Neural progenitor cell (in vitro differentiated cells): ENCODE data around the gene VAV1.

Source experiments
- EZH2phosphoT487 ChIP-seq: fragments of 200-600 bp; sonication (generic); IDR thresholded peaks from 2 replicates; pipeline ENCODE4 v1.6.1; 2017; ENCODE audit warnings: antibody characterized with exemption
- TF ChIP-seq, protein P1 (sequence below): fragments of 200-600 bp; sonication (generic); IDR thresholded peaks from 2 replicates; pipeline ENCODE4 v1.5.1; 2017; ENCODE audit warnings: antibody characterized with exemption, mild to moderate bottlenecking

DNA sequence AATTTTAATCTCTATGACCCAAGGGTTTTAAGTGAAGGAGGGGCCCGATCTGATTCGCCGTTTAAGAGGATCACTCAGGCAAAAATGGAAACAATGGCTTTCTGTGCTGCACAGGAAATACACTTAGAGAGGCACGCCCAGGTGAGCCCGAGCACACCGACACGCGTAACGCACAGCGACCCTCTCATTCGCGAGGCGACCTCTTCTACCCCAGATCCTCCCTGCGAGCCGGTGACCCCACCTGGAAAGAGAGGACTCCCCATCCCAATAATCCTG, 5.5 kb upstream of the VAV1 start:
- TF ChIP-seq, protein P1, sequence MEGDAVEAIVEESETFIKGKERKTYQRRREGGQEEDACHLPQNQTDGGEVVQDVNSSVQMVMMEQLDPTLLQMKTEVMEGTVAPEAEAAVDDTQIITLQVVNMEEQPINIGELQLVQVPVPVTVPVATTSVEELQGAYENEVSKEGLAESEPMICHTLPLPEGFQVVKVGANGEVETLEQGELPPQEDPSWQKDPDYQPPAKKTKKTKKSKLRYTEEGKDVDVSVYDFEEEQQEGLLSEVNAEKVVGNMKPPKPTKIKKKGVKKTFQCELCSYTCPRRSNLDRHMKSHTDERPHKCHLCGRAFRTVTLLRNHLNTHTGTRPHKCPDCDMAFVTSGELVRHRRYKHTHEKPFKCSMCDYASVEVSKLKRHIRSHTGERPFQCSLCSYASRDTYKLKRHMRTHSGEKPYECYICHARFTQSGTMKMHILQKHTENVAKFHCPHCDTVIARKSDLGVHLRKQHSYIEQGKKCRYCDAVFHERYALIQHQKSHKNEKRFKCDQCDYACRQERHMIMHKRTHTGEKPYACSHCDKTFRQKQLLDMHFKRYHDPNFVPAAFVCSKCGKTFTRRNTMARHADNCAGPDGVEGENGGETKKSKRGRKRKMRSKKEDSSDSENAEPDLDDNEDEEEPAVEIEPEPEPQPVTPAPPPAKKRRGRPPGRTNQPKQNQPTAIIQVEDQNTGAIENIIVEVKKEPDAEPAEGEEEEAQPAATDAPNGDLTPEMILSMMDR, result no peak
- TF ChIP-seq EZH2phosphoT487, result no peak
